Psoas muscle (tissue), 8 donors: ENCODE data around the gene IARS1. TPM values are rescaled to one million over a fixed set of nuclear protein-coding genes. Genes with fewer than 3 reads are reported as not detected.

Experiments
- ATAC-seq, 4 donors: fragments of 200-7000 bp; cut with Tn5 transposase; one replicate each; pipeline ENCODE4 v1.9.1; 2020; ENCODE audit warnings: moderate library complexity in 3 of 4, mild to moderate bottlenecking in 2 of 4
- DNase-seq, 2 donors: peaks; one replicate each; pipeline ENCODE4 v3.0.0-alpha.2; 2020
- H3K27ac ChIP-seq: fragments of 200-600 bp; one replicate; pipeline ENCODE4 v1.8.0; 2022
- H3K27me3 ChIP-seq, 3 donors: fragments of 200-600 bp in 1 of 3; one replicate each; pipeline versions ENCODE4 v1.6.1 to v1.8.0; 2013 to 2022; ENCODE audit warnings: low read length in 2 of 3, mild to moderate bottlenecking in 2 of 3, moderate library complexity in 1 of 3; ENCODE audit not compliant: insufficient read depth in 3 of 3
- H3K36me3 ChIP-seq, 2 donors: fragments of 200-600 bp in 1 of 2; one replicate each; pipeline versions ENCODE4 v1.6.1 to v1.8.0; 2013 to 2022; ENCODE audit warnings: low read depth in 1 of 2, mild to moderate bottlenecking in 1 of 2, moderate library complexity in 1 of 2; ENCODE audit not compliant: insufficient read depth in 1 of 2
- H3K4me1 ChIP-seq: fragments of 200-600 bp; one replicate; pipeline ENCODE4 v1.8.0; 2022
- H3K4me3 ChIP-seq: fragments of 200-600 bp; one replicate; pipeline ENCODE4 v1.8.0; 2022; ENCODE audit warnings: mild to moderate bottlenecking
- H3K9me3 ChIP-seq: fragments of 200-600 bp; one replicate; pipeline ENCODE4 v1.8.0; 2022
- WGBS, 3 donors: extraction: QIAGEN DNeasy Blood & Tissue Kit; methylation state at CpG; one replicate each; pipeline versions ENCODE4 v1.1.6 to v1.1.7; 2013; 5-methylcytosine and 5-hydroxymethylcytosine counted together
- intact Hi-C, 2 donors: fragments of 100-400 bp; cut with DNase I; formaldehyde crosslinking; loops; one replicate each; pipeline versions ENCODE4 v1.11.0 to v1.14.2; 2022
- polyA plus RNA-seq, 3 donors: library from polyadenylated mRNA; stranded (reverse); fragments of 200-250 nt; gene quantifications; one replicate each; pipeline ENCODE4 v1.2.3, GENCODE V29; 2013
- total RNA-seq, 4 donors: library from RNA; stranded (reverse); fragmentation: NEBNext Ultra II Directional in 2 of 4; extraction: Animal tissue kit (Norgen Biotek cat#: 25700) in 2 of 4; gene quantifications; one replicate each; pipeline versions ENCODE4 v1.2.1 to v1.2.4, GENCODE V29; 2021 to 2023
- TF ChIP-seq, protein P1 (sequence below): fragments of 200-600 bp; IDR thresholded peaks from one replicate; pipeline ENCODE4 v1.8.0; 2022; ENCODE audit warnings: antibody characterized with exemption
- donor health status: healthy with polysubstance abuse.
- donor health status: DM: no; HTN: no; CAD: no; lungs with moderate emphysema.
- donor health status: Bipolar disorder and iron deficiency.
- donor health status: healthy.
- donor health status: DM: yes; HTN: yes; CAD: no.
- donor health status: DM: no; HTN: no; CAD: no.
- donor health status: DM: no; HTN: no; CAD: no.
- donor health status: DM: yes; HTN: yes; CAD: no.

Gene IARS1
- total and polyA plus RNA-seq, 7 donors = 45.6 to 183 (median 98.5) TPM

DNA sequence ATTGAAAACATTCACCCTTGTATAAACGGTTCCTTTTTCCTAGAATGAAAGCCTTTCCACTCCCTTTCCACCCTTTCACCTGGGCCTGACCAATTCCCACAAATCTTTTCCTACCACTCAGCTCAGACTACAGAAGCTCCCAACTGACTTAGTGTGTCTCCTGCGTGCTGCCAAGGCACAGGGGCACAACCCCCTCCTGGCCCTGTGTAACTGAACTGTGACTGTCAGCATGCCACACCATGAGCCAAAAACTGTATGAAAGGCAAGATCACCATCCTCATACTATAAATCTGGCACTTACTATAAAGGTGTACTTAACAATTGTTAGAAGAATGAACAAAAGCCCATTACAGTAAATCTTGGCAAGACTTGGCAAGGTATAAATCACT lies 20.1 kb upstream of the IARS1 start:
- Histone ChIP-seq H3K4me3 (peak overlapping the region; percentile 47), H3K9me3 (no peaks in the 10 kb centered on the region), H3K4me1 (peaks cover 45% of the 10 kb centered on the region), H3K36me3 (peaks cover 10 to 82% of the 10 kb centered on the region in 2 donors), H3K27me3 (no peaks in the 10 kb centered on the region), H3K27ac (peak overlapping the region; percentile 94)
- TF ChIP-seq, protein P1, sequence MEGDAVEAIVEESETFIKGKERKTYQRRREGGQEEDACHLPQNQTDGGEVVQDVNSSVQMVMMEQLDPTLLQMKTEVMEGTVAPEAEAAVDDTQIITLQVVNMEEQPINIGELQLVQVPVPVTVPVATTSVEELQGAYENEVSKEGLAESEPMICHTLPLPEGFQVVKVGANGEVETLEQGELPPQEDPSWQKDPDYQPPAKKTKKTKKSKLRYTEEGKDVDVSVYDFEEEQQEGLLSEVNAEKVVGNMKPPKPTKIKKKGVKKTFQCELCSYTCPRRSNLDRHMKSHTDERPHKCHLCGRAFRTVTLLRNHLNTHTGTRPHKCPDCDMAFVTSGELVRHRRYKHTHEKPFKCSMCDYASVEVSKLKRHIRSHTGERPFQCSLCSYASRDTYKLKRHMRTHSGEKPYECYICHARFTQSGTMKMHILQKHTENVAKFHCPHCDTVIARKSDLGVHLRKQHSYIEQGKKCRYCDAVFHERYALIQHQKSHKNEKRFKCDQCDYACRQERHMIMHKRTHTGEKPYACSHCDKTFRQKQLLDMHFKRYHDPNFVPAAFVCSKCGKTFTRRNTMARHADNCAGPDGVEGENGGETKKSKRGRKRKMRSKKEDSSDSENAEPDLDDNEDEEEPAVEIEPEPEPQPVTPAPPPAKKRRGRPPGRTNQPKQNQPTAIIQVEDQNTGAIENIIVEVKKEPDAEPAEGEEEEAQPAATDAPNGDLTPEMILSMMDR = no peak
- peak; percentile 77 to 85 (median 80) for ATAC-seq
- no peak for DNase-seq
- intact Hi-C loops = no loop called here
- WGBS, 3 donors = 19 to 68% (median 30%) methylated on average over 2 of the region's 2 CpGs

DNA sequence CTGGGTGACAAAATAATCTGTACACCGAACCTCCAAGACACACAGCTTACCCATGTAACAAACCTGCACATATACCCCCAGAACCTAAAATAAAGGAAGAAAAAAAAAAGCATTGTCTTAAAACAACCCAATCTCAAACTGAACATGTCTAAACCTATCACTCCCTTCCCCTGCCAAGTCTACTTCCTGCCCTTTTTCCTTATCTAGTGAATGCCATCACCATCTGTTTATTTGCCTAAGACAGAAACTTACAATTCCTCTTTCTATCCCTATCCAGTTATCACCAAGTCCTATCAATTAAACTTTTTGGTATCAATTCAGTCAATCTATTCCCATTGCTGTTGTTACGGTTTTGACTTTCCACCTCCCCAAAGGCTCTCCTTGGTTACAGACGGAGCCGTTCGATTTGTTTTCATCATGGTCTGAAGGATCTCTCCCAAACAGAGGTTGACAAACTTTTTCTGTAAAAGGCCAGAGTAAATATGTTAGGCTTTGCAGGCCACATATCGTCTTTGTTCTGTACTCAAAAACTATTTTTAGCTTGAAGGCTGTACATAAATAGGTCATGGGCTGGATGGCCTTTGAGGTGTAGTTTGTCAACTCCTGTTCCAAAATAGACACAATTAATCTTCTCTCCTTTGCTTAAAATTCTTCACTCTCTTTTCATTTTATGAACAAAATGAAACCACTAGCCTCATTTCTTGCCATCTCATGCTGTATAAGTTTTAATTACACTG lies 19.6 kb upstream of the IARS1 start:
- DNase-seq (no peak), ATAC-seq (peak; percentile 68 to 92 (median 82))
- Histone ChIP-seq H3K27ac (peak overlapping the region; percentile 94), H3K27me3 (no peaks in the 10 kb centered on the region), H3K4me1 (peaks cover 45% of the 10 kb centered on the region), H3K36me3 (peaks cover 10 to 82% of the 10 kb centered on the region in 2 donors), H3K9me3 (no peaks in the 10 kb centered on the region), H3K4me3 (peak overlapping the region; percentile 47)
- WGBS, 3 donors = 48 to 69% (median 49%) methylated on average over 6 of the region's 6 CpGs
- intact Hi-C loops = no loop called here
- TF ChIP-seq, protein P1 = no peak

DNA sequence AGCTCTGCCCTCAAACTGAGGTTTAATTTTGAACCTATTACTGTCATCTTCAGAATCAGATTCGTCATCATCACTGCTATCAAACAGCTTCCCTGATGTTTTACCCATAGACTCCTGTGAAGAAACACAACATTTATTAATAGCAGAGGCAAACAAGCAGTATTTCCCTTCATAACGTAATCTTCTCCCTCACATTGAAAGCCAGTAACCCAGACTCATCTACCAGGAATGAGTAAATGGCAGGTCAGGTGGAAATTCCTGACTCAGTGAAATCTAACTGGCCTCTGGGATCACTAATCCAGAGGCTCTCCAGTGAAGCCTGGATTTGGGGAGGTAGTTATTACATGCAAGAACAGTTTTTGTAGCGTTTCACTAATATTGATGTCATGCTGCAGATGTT lies 17.1 kb upstream of the IARS1 start:
- intact Hi-C loops = no loop called here
- ATAC-seq = peak; percentile 46 to 64 (median 59)
- DNase-seq = no peak
- no peaks in the 10 kb centered on the region for H3K9me3 ChIP-seq
- TF ChIP-seq, protein P1 = no peak
- peaks cover 13 to 82% of the 10 kb centered on the region in 2 donors for H3K36me3 ChIP-seq
- 58 to 87% (median 74%) methylated on average over 3 of the region's 3 CpGs for WGBS, 3 donors
- peak overlapping the region; percentile 74 for H3K27ac ChIP-seq
- H3K27me3 ChIP-seq = no peaks in the 10 kb centered on the region
- H3K4me1 ChIP-seq = peaks cover 45% of the 10 kb centered on the region
- no peak overlapping the region for H3K4me3 ChIP-seq

DNA sequence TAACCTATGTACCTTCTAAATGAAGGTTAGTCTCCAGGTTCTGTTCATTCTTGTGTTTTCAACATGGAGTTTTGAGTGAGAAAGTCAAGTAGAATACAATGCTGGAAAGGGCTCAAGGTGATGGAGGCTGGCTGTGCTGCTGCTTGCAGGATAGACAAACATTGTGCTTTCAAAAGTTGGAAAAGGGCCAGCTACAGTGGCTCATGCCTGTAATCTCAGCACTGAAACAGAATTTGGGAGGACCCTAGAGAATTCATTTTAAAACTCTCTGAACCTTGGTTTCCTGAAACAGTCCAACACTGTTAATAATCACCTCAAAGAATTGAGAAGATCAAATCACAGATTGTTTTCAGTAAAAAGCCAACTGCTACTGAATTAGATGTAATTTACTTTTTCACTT lies 15.4 kb upstream of the IARS1 start:
- DNase-seq (no peak), ATAC-seq (no peak)
- no peaks in the 10 kb centered on the region for H3K27me3 ChIP-seq
- intact Hi-C loops = loop anchor here in 1 of 2 donors (10.0 kb wide), 1 partner anchor 54 kb away; no protein-coding TSS in a partner anchor
- H3K27ac ChIP-seq = no peak overlapping the region
- H3K9me3 ChIP-seq = no peaks in the 10 kb centered on the region
- peaks cover 20 to 84% of the 10 kb centered on the region in 2 donors for H3K36me3 ChIP-seq
- TF ChIP-seq, protein P1 = no peak
- no peak overlapping the region for H3K4me3 ChIP-seq
- H3K4me1 ChIP-seq = peaks cover 39% of the 10 kb centered on the region
